ENCODE results near the gene SETX. TPM values are rescaled to one million over a fixed set of nuclear protein-coding genes. Genes with fewer than 3 reads are reported as not detected.

The SETX gene
- total RNA-seq, 6 donors from 2014 or later: 44.3 to 91.4 (median 55.4) TPM

DNA sequence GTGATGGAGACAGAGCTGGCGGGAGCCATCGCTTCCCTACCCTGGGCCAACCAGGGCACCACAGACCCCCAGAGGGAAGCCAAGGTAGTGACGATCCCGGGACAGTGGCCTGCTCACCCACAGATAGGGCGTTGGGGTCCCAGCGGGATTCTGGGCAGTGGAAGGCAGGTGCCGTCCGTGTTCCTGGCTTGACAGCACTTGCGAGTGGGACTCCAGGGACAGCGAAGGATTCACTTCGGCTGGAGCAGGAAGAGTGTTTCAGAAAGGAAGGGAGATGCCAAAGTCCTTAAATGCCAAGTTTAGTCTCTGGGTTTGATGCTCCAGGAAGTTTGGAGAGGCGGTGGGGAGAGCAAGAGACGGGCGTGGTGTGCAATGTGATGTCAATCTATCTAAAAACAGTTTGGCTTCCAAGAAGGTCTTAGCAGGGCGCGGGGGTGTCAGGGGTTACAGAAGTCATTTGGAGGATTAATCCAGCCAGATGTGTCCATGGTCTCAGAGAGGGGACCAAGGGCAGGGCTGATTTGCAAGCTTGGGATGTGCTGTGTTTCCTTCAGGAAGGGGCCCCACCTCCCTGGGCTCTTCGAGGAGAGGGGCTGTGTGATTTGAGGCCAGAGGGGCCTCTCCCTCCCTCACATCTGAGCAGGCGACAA is 118.0 kb downstream of the SETX start:
- Histone ChIP-seq H3K4me1 (peaks cover 10 to 21% (median 14%) of the 10 kb centered on the region in 4 donors), H3K4me3 (no peak overlapping the region), H3K27me3 (no peaks in the 10 kb centered on the region), H3K9me3 (no peaks in the 10 kb centered on the region), H3K27ac (no peak overlapping the region), H3K36me3 (no peaks in the 10 kb centered on the region)
- 44 to 45% methylated on average over 12 to 17 of the region's 18 CpGs for WGBS, 2 donors
- DNase-seq (no peak), ATAC-seq (ENCODE audit: low FRiP score in 2 of 2) (no peak)
- no peak for TF ChIP-seq POLR2A (IDR thresholded peaks at IDR 0.05)
- TF ChIP-seq EP300 (IDR thresholded peaks at IDR 0.05): no peak
- no peak for TF ChIP-seq POLR2AphosphoS5 (IDR thresholded peaks at IDR 0.05)
- no peak for TF ChIP-seq CTCF (IDR thresholded peaks at IDR 0.05)

GRCh38 chr9:132235894-132236661 is 118.7 kb downstream of the SETX start:
- WGBS, 2 donors: 38 to 41% methylated on average over 9 to 19 of the region's 19 CpGs
- no peak overlapping the region for H3K4me3 ChIP-seq
- peaks cover 5 to 16% (median 11%) of the 10 kb centered on the region in 4 donors for H3K4me1 ChIP-seq
- DNase-seq (peak in 1 of 2 donors; percentile 79), ATAC-seq (ENCODE audit: low FRiP score in 2 of 2) (peak in 1 of 2 donors; percentile 31)
- no peaks in the 10 kb centered on the region for H3K27me3 ChIP-seq
- no peaks in the 10 kb centered on the region for H3K36me3 ChIP-seq
- no peaks in the 10 kb centered on the region for H3K9me3 ChIP-seq
- H3K27ac ChIP-seq: no peak overlapping the region
- TF ChIP-seq POLR2A (IDR thresholded peaks at IDR 0.05): no peak
- TF ChIP-seq CTCF (IDR thresholded peaks at IDR 0.05): peak; percentile 85 to 96 (median 90)

DNA sequence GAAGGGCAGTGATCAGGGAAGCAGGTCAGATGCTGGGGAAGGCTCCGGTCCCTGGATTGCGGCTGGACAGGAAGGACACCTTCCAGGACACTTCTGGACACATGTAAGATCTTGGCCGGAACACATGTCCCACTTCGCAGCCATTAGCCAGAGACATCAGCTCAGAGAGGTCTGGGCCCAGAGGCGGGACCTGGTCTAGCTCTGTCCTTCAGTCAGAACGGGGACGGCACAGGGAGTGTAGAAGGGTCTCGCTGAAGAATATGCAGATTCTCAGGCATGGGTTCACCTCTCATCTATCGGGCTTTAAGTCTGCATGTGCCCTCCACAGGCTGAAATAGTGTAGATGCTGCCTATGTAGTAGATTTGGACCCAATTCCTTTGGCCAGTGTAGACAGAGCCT is 119.7 kb downstream of the SETX start:
- no peak for ATAC-seq (ENCODE audit: low FRiP score in 2 of 2)
- Histone ChIP-seq H3K9me3 (no peaks in the 10 kb centered on the region), H3K4me3 (no peak overlapping the region), H3K27ac (no peak overlapping the region), H3K4me1 (peaks cover 0 to 9% (median 4%) of the 10 kb centered on the region in 4 donors), H3K36me3 (no peaks in the 10 kb centered on the region), H3K27me3 (no peaks in the 10 kb centered on the region)
- 81 to 90% methylated on average over 9 of the region's 9 CpGs for WGBS, 2 donors
- TF ChIP-seq POLR2AphosphoS5 (IDR thresholded peaks at IDR 0.05) (no peak), CTCF (IDR thresholded peaks at IDR 0.05) (no peak), EP300 (IDR thresholded peaks at IDR 0.05) (no peak), POLR2A (IDR thresholded peaks at IDR 0.05) (no peak)
- no peak for DNase-seq

- Histone ChIP-seq H3K4me1 (peaks cover 0 to 9% (median 2%) of the 10 kb centered on the region in 4 donors), H3K4me3 (no peak overlapping the region), H3K27me3 (no peaks in the 10 kb centered on the region), H3K27ac (no peak overlapping the region), H3K36me3 (no peaks in the 10 kb centered on the region), H3K9me3 (no peaks in the 10 kb centered on the region)
- DNase-seq: no peak
- TF ChIP-seq POLR2A (IDR thresholded peaks at IDR 0.05) (no peak), EP300 (IDR thresholded peaks at IDR 0.05) (no peak), POLR2AphosphoS5 (IDR thresholded peaks at IDR 0.05) (no peak), CTCF (IDR thresholded peaks at IDR 0.05) (no peak)
- 77 to 85% methylated on average over 6 to 12 of the region's 12 CpGs for WGBS, 2 donors
- ATAC-seq (ENCODE audit: low FRiP score in 2 of 2): no peak
These were observed 120.3 kb downstream of the SETX start for GRCh38 chr9:132234535-132234934.
